Activated T-cell treated with anti-CD3 and anti-CD28 coated beads for 1 hour (primary cell): ENCODE measurements around the gene MRPS30.
A peak's percentile ranks its signal among the peaks of the same experiment; 100 is the strongest.
"Not testable (repeated sequence)": the region's sequence is repeated elsewhere in the genome, so short reads cannot be mapped to it uniquely, and the experiment has no call there.

ENCODE experiments used
- DNase-seq: peaks from one replicate; pipeline ENCODE4 v3.0.0-alpha.2; 2020; ENCODE audit warnings: low read depth

MRPS30 gene

GRCh38 chr5:44808435-44809214, at the start of gene MRPS30:
TSS of gene MRPS30 (plus strand) at chr5:44808947. CDS start at chr5:44808963, 16 bp downstream.
- peak; percentile 77 for DNase-seq

DNA sequence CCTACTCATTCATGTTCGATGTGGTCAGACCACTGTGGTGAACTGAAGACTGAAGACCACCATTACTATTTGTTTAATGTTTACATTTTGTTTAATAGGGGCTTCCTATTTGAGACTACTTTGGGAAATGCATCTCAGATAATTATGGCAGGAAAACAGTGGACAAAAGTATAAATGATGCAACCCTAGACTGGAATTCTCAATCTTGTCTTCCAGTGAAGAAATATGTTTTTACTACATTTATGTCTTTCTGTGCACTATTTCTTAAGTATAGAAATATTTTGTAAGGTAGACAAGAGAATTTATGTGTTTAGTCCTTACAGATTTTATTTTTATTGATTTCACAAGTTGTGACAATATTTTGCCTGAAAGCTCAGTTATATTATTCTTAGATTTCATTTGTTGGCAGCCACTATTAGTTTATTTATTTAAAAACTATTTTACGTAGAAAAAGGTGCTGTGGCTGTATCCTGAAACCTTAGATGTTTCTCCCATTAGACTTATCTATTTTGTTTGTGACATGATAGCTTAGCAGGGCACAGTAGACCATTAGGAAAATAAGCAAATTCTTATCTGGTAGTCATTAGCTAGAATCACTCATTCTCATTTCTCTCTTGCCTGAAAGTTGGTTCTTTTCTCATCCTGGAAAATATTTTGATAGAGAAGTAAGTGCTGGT, 39.4 kb upstream of the MRPS30 start:
- no peak for DNase-seq

DNA sequence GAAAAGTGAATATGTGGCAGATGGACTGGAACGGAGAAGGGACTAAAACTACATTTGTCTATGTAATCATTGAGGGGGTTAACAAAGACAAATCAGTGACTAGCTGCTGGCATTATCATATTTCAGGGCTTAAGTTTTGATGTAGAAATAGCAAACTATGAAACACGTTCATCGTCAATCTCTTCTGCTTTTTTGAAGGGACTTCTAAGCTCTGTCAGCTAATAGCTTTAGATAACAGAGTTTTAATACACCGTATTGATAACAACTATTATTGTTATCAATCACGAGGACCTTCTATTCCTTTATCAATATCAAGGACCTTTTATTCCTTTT, 38.9 kb upstream of the MRPS30 start:
- no peak for DNase-seq

DNA sequence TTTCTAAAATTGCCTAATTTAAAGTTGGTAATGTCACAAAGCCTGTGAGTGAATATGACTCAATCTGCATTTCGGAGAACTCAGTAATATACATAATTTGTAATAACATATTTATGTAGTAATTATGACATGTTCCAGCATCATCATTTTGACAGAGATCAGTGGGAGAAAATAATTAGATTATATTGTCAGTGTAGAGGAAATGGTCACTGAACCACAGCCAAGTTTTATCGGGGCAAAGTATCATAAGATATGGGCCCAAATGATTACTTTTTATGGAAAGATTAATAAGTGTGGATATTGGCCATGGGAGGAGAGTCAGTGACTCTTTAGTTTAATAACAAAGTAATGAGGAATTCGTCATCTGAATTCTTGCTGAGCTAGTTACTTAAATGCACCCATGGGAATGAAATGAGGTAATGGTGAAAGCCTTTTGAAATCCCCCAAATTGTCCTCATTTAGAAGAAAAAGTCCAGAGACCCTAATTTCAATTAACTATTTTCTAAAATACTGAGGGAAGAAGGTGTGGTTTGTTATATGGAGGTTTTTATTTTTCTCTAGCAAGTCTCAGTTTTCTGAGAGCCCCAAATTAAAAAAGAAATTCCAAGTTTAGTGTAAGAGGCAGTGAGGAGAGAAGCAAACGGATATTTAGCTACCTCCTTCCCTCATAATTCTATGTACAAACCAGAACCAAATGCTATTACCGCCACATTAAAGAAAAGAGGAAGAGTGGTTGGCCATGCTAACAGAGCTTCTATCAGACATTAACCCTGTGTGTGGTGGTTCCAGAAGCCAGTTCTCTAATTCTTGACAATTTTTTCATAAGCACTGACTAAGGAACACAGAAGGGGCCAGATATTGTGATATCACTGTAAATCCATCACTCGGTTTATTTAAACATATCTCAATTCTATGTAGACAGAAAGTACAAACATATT, 37.7 kb upstream of the MRPS30 start:
- no peak for DNase-seq

DNA sequence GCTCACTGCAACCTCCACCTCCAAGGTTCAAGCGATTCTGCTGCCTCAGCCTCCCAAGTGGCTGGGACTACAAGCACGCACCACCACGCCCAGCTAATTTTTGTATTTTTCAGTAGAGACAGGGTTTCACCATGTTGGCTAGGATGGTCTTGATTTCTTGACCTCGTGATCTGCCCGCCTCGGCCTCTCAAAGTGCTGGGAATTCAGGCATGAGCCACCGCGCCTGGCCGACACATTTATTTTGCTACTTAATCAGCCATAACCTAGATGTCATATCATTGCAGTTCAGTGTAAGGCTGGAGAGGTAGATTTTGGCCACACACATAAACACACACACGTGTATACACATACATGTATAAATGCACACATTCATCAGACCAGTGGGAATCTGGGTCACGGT, 36.4 kb upstream of the MRPS30 start:
- not testable (repeated sequence) for DNase-seq

- DNase-seq, result no peak
Observed at GRCh38 chr5:44774279-44774880, 34.4 kb upstream of the MRPS30 start.

- DNase-seq, result no peak
Observed at GRCh38 chr5:44779167-44779566, 29.6 kb upstream of the MRPS30 start.

- no peak for DNase-seq
Observed at GRCh38 chr5:44783634-44784315, 25.0 kb upstream of the MRPS30 start.

DNA sequence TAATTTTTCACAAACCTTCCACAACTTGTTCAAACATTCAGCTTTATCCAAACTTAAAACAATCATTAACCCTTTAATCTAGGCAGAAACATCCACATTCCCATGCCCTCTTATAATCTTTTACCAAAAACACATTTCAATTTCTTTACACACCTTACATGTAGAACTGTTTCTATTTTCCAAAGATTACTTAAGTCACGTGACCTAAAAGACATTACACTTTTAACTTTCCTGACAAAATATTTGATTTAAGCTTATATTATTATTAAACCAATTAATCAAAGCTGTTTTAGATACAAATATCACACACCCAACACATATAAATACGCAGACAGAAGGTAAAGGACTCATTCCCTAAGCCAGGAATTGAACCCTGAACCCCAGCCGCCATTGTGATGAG, 21.0 kb upstream of the MRPS30 start:
- DNase-seq, result no peak

DNA sequence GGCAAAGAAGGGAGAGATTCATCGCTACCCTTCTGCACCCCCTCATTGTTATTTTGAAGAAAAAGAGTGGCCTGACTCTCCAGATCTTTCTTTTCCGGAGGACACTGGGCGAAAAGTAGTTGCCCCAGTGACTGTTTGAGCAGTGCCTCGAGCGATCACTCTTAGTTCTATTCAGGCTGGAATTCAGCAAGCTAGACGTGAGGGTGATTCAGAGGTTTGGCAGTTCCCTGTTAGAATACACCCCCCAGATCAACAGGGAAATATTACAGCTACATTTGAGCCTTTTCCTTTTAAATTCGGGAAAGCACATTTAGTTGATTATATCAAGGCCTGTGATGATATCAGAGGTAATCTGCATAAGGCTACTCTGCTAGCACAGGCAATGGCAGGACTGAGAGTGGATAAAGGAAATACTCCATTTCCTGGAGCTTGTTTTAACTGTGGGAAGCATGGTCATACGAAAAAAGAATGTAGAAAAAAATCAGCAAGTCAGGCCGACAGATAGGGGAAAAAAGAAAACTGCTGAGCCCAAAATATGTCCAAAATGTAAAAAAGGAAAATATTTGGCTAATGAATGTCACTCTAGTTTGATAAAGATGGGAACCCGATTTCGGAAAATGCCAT, 19.3 kb upstream of the MRPS30 start:
- not testable (repeated sequence) for DNase-seq

DNA sequence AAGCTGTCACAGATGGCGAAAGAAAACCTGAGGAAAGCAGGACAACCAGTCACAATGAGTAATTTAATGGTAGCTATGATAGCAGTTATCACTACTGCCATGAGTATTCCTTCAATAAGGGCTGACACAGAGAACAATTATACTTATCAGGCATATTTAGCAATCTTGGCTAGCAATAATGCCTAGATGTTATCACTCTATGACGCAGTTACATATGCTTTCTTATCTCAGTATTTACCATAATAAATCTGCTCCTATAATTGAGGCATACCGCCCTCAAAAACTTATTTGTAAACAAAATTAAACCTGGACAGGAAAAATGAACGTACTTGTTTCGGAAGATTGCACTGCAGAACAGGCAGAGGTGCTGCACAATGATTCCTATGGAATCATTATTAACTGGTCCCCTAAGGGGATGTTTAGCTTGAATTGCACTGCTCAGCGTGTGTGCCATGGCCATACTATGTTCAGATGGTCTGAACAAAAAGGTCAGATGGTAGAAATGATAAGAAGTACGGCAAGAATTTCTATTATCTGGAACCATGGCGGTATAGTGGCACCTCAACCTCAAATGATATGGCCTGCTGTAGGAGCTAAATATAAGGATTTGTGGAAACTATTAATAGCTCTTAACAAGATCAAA, 16.6 kb upstream of the MRPS30 start:
- DNase-seq, result not testable (repeated sequence)

DNA sequence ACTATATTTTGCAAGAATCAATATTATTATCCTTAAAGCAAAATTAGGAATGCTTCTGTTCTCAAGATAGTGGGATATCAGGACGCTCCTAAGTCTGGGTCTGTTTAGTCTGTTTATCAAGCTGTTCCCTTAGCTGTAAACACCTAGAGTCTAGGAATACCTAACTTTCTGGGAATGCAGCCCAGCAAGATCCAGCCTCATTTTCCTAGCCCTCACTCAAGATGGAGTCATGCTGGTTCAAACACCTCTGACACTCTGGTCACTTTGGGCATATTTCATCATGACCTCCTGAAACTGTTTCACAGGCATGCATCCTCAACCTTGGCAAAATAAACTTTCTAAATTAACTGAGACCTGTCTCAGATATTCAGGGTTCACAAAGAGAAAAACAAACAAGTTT, 14.4 kb upstream of the MRPS30 start:
- no peak for DNase-seq

GRCh38 chr5:44795496-44795895, 13.3 kb upstream of the MRPS30 start:
- no peak for DNase-seq

- no peak for DNase-seq
Observed at GRCh38 chr5:44797841-44798240, 10.9 kb upstream of the MRPS30 start.

GRCh38 chr5:44801992-44802391, 6.8 kb upstream of the MRPS30 start:
- DNase-seq, result no peak

GRCh38 chr5:44806608-44807007, 2.1 kb upstream of the MRPS30 start:
- DNase-seq, result no peak

- DNase-seq, result no peak
Observed at GRCh38 chr5:44807269-44807668, 1.5 kb upstream of the MRPS30 start.

GRCh38 chr5:44809215-44809955, 638 bp downstream of the MRPS30 start:
- peak; percentile 11 for DNase-seq

GRCh38 chr5:44809956-44810420, 1.2 kb downstream of the MRPS30 start:
- DNase-seq, result no peak

DNA sequence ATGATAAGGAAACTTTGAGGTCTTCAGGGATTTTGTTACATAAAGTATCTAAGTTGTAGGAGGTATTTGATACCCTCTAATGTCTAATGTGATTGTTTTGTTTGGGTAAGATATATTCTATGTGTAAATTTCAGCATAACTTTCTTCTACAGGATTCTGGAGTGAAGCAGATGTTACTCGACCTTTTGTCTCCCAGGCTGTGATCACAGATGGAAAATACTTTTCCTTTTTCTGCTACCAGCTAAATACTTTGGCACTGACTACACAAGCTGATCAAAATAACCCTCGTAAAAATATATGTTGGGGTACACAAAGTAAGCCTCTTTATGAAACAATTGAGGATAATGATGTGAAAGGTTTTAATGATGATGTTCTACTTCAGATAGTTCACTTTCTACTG, 6.0 kb downstream of the MRPS30 start:
- DNase-seq, result no peak
